ENCODE measurements around the gene TMEM229B.

DNA sequence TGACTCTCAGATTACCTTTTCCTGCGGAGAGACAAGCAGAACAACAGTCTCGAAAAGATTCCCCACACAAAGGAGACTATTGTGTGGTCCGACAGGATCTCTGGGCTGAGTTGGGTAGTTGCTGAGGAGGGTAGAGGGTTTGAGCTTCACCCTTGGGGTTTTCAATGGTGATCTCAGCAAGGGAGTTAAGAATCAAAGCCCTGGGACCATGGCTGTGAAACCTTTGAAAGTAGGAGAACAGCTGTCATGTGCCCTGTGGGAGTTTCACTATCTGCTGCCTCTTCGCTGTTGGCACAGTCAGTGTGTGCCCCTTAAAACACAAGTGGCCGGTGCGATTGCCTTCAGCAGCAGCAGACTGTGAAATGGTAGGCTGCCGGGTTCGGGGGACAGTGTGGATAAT is 62.4 kb downstream of the TMEM229B start:
- TF ChIP-seq, protein P1, sequence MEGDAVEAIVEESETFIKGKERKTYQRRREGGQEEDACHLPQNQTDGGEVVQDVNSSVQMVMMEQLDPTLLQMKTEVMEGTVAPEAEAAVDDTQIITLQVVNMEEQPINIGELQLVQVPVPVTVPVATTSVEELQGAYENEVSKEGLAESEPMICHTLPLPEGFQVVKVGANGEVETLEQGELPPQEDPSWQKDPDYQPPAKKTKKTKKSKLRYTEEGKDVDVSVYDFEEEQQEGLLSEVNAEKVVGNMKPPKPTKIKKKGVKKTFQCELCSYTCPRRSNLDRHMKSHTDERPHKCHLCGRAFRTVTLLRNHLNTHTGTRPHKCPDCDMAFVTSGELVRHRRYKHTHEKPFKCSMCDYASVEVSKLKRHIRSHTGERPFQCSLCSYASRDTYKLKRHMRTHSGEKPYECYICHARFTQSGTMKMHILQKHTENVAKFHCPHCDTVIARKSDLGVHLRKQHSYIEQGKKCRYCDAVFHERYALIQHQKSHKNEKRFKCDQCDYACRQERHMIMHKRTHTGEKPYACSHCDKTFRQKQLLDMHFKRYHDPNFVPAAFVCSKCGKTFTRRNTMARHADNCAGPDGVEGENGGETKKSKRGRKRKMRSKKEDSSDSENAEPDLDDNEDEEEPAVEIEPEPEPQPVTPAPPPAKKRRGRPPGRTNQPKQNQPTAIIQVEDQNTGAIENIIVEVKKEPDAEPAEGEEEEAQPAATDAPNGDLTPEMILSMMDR (IDR thresholded peaks at IDR 0.05; ENCODE audit: borderline replicate concordance, extremely low read depth, low read length, poor library complexity, severe bottlenecking): no peak
- no peak for TF ChIP-seq EZH2 (IDR thresholded peaks at IDR 0.05; ENCODE audit: borderline replicate concordance, low read depth, low read length, severe bottlenecking)

Measured in DND-41 (cell line).